SK-N-SH treated with all-trans-retinoic acid at 6 μM for 48 hours (cell line): ENCODE results near the gene HELZ.

ENCODE experiments used
- ARNTL ChIP-seq: fragments of 450-650 bp; formaldehyde crosslinking; IDR thresholded peaks from 2 replicates; pipeline ENCODE4 v1.5.0; 2020; ENCODE audit warnings: low read depth, mild to moderate bottlenecking, moderate library complexity, borderline replicate concordance
- CSDC2 ChIP-seq: fragments of 250-450 bp; sonication (Bioruptor Pico); IDR thresholded peaks from 2 replicates; pipeline ENCODE4 v1.5.0; 2020; ENCODE audit warnings: mild to moderate bottlenecking, moderate library complexity
- ESRRG ChIP-seq: fragments of 250-450 bp; sonication (Bioruptor Pico); IDR thresholded peaks from 2 replicates; pipeline ENCODE4 v1.6.1; 2021; ENCODE audit warnings: mild to moderate bottlenecking
- PATZ1 ChIP-seq: fragments of 250-450 bp; sonication (Bioruptor Pico); IDR thresholded peaks from 2 replicates; pipeline ENCODE4 v1.8.0; 2020; ENCODE audit warnings: mild to moderate bottlenecking, moderate library complexity, borderline replicate concordance
- POU6F1 ChIP-seq: fragments of 250-450 bp; sonication (Bioruptor Pico); IDR thresholded peaks from 2 replicates; pipeline ENCODE4 v1.8.0; 2021; ENCODE audit warnings: low read depth, mild to moderate bottlenecking, moderate library complexity, borderline replicate concordance
- PPARA ChIP-seq: fragments of 250-450 bp; sonication (Bioruptor Pico); IDR thresholded peaks from 2 replicates; pipeline ENCODE4 v1.5.0; 2020; ENCODE audit warnings: mild to moderate bottlenecking, borderline replicate concordance
- RARB ChIP-seq: fragments of 250-450 bp; sonication (Bioruptor Pico); IDR thresholded peaks from 2 replicates; pipeline ENCODE4 v1.8.0; 2021; ENCODE audit warnings: mild to moderate bottlenecking, moderate library complexity
- TSHZ2 ChIP-seq: fragments of 250-450 bp; sonication (Bioruptor Pico); IDR thresholded peaks from 2 replicates; pipeline ENCODE4 v1.5.0; 2020; ENCODE audit warnings: mild to moderate bottlenecking, moderate library complexity
- ZC3H10 ChIP-seq: fragments of 250-450 bp; sonication (Bioruptor Pico); IDR thresholded peaks from 2 replicates; pipeline ENCODE4 v1.5.1; 2021; ENCODE audit warnings: mild to moderate bottlenecking, moderate library complexity
- ZFP3 ChIP-seq: fragments of 250-450 bp; sonication (Bioruptor Pico); IDR thresholded peaks from 2 replicates; pipeline ENCODE4 v1.5.0; 2020; ENCODE audit warnings: mild to moderate bottlenecking, moderate library complexity
- ZFP30 ChIP-seq: fragments of 450-650 bp; formaldehyde crosslinking; IDR thresholded peaks from 2 replicates; pipeline ENCODE4 v1.5.0; 2022; ENCODE audit warnings: mild to moderate bottlenecking, moderate library complexity
- ZNF8 ChIP-seq: fragments of 450-650 bp; formaldehyde crosslinking; IDR thresholded peaks from 2 replicates; pipeline ENCODE4 v1.5.0; 2020; ENCODE audit warnings: mild to moderate bottlenecking, moderate library complexity

GRCh38 chr17:67270416-67270815 is 25.4 kb upstream of the HELZ start:
- TF ChIP-seq ZNF8 (CRISPR knock-in tag), result no peak
- TF ChIP-seq TSHZ2 (CRISPR knock-in tag), result no peak
- no peak for TF ChIP-seq ESRRG (CRISPR knock-in tag)
- TF ChIP-seq PATZ1 (CRISPR knock-in tag), result no peak
- no peak for TF ChIP-seq ZFP30 (CRISPR knock-in tag)
- TF ChIP-seq ARNTL (CRISPR knock-in tag), result no peak
- no peak for TF ChIP-seq RARB
- no peak for TF ChIP-seq ZFP3 (CRISPR knock-in tag)
- no peak for TF ChIP-seq POU6F1 (CRISPR knock-in tag)
- TF ChIP-seq ZC3H10 (CRISPR knock-in tag), result no peak
- no peak for TF ChIP-seq PPARA
- TF ChIP-seq CSDC2 (CRISPR knock-in tag), result no peak
